ENCODE data around the gene HGS. TPM values are rescaled to one million over a fixed set of nuclear protein-coding genes. Genes with fewer than 3 reads are reported as not detected.

The HGS gene
- total and polyA plus RNA-seq, 2 of the 13 experiments (the other 11 are each of a cell fraction or from before 2014, with no cell fraction given): 73.3 to 78.1 TPM

GRCh38 chr17:81683584-81684441 lies at the start of gene HGS, which contains the start of gene ARL16 (continued):
- TF ChIP-seq ZNF333 (CRISPR knock-in tag; IDR thresholded peaks at IDR 0.05; ENCODE audit: borderline replicate concordance) (0 out of 2 replicates have a peak, but pooled peaks have one; percentile 33), CEBPB (IDR thresholded peaks at IDR 0.05; ENCODE audit: borderline replicate concordance, low read depth, low read length) (no peak), RFXANK (CRISPR knock-in tag; IDR thresholded peaks at IDR 0.05) (peak; percentile 24; the same call in 1 of the 2 replicates), ZNF672 (CRISPR knock-in tag; IDR thresholded peaks at IDR 0.05) (no peak)
- TF ChIP-seq, protein P1, sequence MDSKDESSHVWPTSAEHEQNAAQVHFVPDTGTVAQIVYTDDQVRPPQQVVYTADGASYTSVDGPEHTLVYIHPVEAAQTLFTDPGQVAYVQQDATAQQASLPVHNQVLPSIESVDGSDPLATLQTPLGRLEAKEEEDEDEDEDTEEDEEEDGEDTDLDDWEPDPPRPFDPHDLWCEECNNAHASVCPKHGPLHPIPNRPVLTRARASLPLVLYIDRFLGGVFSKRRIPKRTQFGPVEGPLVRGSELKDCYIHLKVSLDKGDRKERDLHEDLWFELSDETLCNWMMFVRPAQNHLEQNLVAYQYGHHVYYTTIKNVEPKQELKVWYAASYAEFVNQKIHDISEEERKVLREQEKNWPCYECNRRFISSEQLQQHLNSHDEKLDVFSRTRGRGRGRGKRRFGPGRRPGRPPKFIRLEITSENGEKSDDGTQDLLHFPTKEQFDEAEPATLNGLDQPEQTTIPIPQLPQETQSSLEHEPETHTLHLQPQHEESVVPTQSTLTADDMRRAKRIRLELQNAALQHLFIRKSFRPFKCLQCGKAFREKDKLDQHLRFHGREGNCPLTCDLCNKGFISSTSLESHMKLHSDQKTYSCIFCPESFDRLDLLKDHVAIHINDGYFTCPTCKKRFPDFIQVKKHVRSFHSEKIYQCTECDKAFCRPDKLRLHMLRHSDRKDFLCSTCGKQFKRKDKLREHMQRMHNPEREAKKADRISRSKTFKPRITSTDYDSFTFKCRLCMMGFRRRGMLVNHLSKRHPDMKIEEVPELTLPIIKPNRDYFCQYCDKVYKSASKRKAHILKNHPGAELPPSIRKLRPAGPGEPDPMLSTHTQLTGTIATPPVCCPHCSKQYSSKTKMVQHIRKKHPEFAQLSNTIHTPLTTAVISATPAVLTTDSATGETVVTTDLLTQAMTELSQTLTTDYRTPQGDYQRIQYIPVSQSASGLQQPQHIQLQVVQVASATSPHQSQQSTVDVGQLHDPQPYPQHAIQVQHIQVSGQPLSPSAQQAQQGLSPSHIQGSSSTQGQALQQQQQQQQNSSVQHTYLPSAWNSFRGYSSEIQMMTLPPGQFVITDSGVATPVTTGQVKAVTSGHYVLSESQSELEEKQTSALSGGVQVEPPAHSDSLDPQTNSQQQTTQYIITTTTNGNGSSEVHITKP (CRISPR knock-in tag; IDR thresholded peaks at IDR 0.05; ENCODE audit: low read depth): 0 out of 2 replicates have a peak, but pooled peaks have one; percentile 53

- peaks cover 38% of the 10 kb centered on the region for H3K79me2 ChIP-seq (ENCODE audit: insufficient read depth, low read length)
- DNase-seq (ENCODE audit: low spot score) (no peak), FAIRE-seq (no peak), ATAC-seq (no peak)
- peak overlapping the region; percentile 95 for H3K4me2 ChIP-seq (ENCODE audit: low read depth, low read length)
- peaks cover 3 to 6% of the 10 kb centered on the region in 2 experiments; a peak in 3 of 5 replicates for H3K36me3 ChIP-seq (replicated peaks in 1 of 2; ENCODE audit: control insufficient read depth in 1 of 2, insufficient read depth in 2 of 2, low read length in 2 of 2)
- H4K20me1 ChIP-seq (ENCODE audit: insufficient read depth, low read length): peaks cover 19% of the 10 kb centered on the region
- peak overlapping the region; percentile 87 for H3K27ac ChIP-seq (ENCODE audit: extremely low read length, insufficient read depth, low read length)
- POLR2A ChIA-PET: interaction anchor here (1.0 to 2.3 kb wide), 5 partner anchors 10 to 31 kb away, joined by 4 to 15 read pairs (median 4); partner anchors contain the start of genes CCDC137 and OXLD1
- no peaks in the 10 kb centered on the region; a peak in 1 of 5 replicates for H3K27me3 ChIP-seq (ENCODE audit: control insufficient read depth in 1 of 2, insufficient read depth in 2 of 2, low read length in 2 of 2)
- intact Hi-C loops (cut with micrococcal nuclease; ENCODE audit: unreplicated experiment) (no loop called here), in situ Hi-C loops (cut with HindIII; ENCODE audit: extremely low pct_ligation_motif_present, low pct_unique_long_range_greater_than_20kb) (no loop called here)
- no peak overlapping the region for H2AFZ ChIP-seq (ENCODE audit: low read length)
- H3K9me3 ChIP-seq (ENCODE audit: low read length): no peaks in the 10 kb centered on the region
- peak overlapping the region; percentile 73 to 89 (median 80) for H3K4me3 ChIP-seq (replicated peaks in 1 of 3; ENCODE audit: insufficient read depth in 1 of 3, low read depth in 2 of 3, low read length in 3 of 3)
- H3K9ac ChIP-seq (ENCODE audit: insufficient read depth, low read depth, low read length): peak overlapping the region; percentile 92
- WGBS (ENCODE audit: low lambda C conversion rate): 73% methylated on average over 5 of the region's 5 CpGs
- CTCF ChIA-PET (ENCODE audit: low intra/inter-chr PET ratio, low total read pairs): no interaction called here
- peaks cover 36% of the 10 kb centered on the region for H3K4me1 ChIP-seq (ENCODE audit: insufficient read depth, low read length)
- BruUV-seq (replicated peaks): TSS peak; percentile 76
- TF ChIP-seq ZNF510 (CRISPR knock-in tag; IDR thresholded peaks at IDR 0.05; ENCODE audit: low read depth): no peak
- peak; percentile 40; the same call in 1 of the 2 replicates for TF ChIP-seq FOSL2 (CRISPR knock-in tag; IDR thresholded peaks at IDR 0.05)
- 0 out of 2 replicates have a peak, but pooled peaks have one; percentile 31 for TF ChIP-seq ZNF460 (CRISPR knock-in tag; IDR thresholded peaks at IDR 0.05; ENCODE audit: borderline replicate concordance)
- 0 out of 2 replicates have a peak, but pooled peaks have one; percentile 47 for TF ChIP-seq ZNF414 (CRISPR knock-in tag; IDR thresholded peaks at IDR 0.05)
- no peak for TF ChIP-seq ATRX (CRISPR knock-in tag; IDR thresholded peaks at IDR 0.05; ENCODE audit: borderline replicate concordance)
- TF ChIP-seq ZNF18 (CRISPR knock-in tag; IDR thresholded peaks at IDR 0.05; ENCODE audit: insufficient replicate concordance): peak; percentile 6
- TF ChIP-seq, protein P2, sequence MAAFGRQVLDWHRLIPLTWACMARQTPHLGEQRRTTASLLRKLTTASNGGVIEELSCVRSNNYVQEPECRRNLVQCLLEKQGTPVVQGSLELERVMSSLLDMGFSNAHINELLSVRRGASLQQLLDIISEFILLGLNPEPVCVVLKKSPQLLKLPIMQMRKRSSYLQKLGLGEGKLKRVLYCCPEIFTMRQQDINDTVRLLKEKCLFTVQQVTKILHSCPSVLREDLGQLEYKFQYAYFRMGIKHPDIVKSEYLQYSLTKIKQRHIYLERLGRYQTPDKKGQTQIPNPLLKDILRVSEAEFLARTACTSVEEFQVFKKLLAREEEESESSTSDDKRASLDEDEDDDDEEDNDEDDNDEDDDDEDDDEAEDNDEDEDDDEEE (CRISPR knock-in tag; IDR thresholded peaks at IDR 0.05): no peak
- TF ChIP-seq PLRG1 (conservative IDR thresholded peaks at IDR 0.05): no peak
- no peak for TF ChIP-seq KAT8 (CRISPR knock-in tag; IDR thresholded peaks at IDR 0.05)
- TF ChIP-seq ERF (CRISPR knock-in tag; IDR thresholded peaks at IDR 0.05): no peak
Measured at GRCh38 chr17:81635431-81635830, 48.4 kb upstream of the HGS start.
